Measurements from ENCODE around the gene CERK.
"Not testable (repeated sequence)": the region's sequence is repeated elsewhere in the genome, so short reads cannot be mapped to it uniquely, and the experiment has no call there.

Gene CERK

GRCh38 chr22:46654927-46655595 lies 83.0 kb downstream of the CERK start:
- no peak overlapping the region for H3K27ac ChIP-seq (ENCODE audit: low read depth, low read length)
- peaks cover 2% of the 10 kb centered on the region for H3K4me1 ChIP-seq (ENCODE audit: control insufficient read depth, insufficient read depth, low read length)
- H3K36me3 ChIP-seq (ENCODE audit: control insufficient read depth, insufficient read depth, low read length), result no peaks in the 10 kb centered on the region
- H3K27me3 ChIP-seq (ENCODE audit: control insufficient read depth, insufficient read depth, low read length), result no peaks in the 10 kb centered on the region
- no peak overlapping the region for H3K4me3 ChIP-seq (ENCODE audit: low read length)
- no peak overlapping the region for H3K9ac ChIP-seq (ENCODE audit: low read length)

- H3K4me3 ChIP-seq (ENCODE audit: low read length), result no peak overlapping the region
- H3K4me1 ChIP-seq (ENCODE audit: control insufficient read depth, insufficient read depth, low read length), result peaks cover 5% of the 10 kb centered on the region
- H3K36me3 ChIP-seq (ENCODE audit: control insufficient read depth, insufficient read depth, low read length), result no peaks in the 10 kb centered on the region
- no peak overlapping the region for H3K9ac ChIP-seq (ENCODE audit: low read length)
- H3K27me3 ChIP-seq (ENCODE audit: control insufficient read depth, insufficient read depth, low read length), result no peaks in the 10 kb centered on the region
- H3K27ac ChIP-seq (ENCODE audit: low read depth, low read length), result no peak overlapping the region
Measured at GRCh38 chr22:46654426-46654825, 83.6 kb downstream of the CERK start.

GRCh38 chr22:46653596-46653995 lies 84.5 kb downstream of the CERK start:
- Histone ChIP-seq H3K36me3 (ENCODE audit: control insufficient read depth, insufficient read depth, low read length) (no peaks in the 10 kb centered on the region), H3K9ac (ENCODE audit: low read length) (no peak overlapping the region), H3K27me3 (ENCODE audit: control insufficient read depth, insufficient read depth, low read length) (no peaks in the 10 kb centered on the region), H3K27ac (ENCODE audit: low read depth, low read length) (no peak overlapping the region), H3K4me3 (ENCODE audit: low read length) (no peak overlapping the region), H3K4me1 (ENCODE audit: control insufficient read depth, insufficient read depth, low read length) (peaks cover 6% of the 10 kb centered on the region)

GRCh38 chr22:46652847-46653331 lies 85.2 kb downstream of the CERK start:
- no peak overlapping the region for H3K27ac ChIP-seq (ENCODE audit: low read depth, low read length)
- peaks cover 6% of the 10 kb centered on the region for H3K4me1 ChIP-seq (ENCODE audit: control insufficient read depth, insufficient read depth, low read length)
- H3K9ac ChIP-seq (ENCODE audit: low read length), result no peak overlapping the region
- no peaks in the 10 kb centered on the region for H3K36me3 ChIP-seq (ENCODE audit: control insufficient read depth, insufficient read depth, low read length)
- no peaks in the 10 kb centered on the region for H3K27me3 ChIP-seq (ENCODE audit: control insufficient read depth, insufficient read depth, low read length)
- no peak overlapping the region for H3K4me3 ChIP-seq (ENCODE audit: low read length)

GRCh38 chr22:46652081-46652846 lies 85.8 kb downstream of the CERK start:
- Histone ChIP-seq H3K9ac (ENCODE audit: low read length) (no peak overlapping the region), H3K36me3 (ENCODE audit: control insufficient read depth, insufficient read depth, low read length) (no peaks in the 10 kb centered on the region), H3K27me3 (ENCODE audit: control insufficient read depth, insufficient read depth, low read length) (no peaks in the 10 kb centered on the region), H3K4me1 (ENCODE audit: control insufficient read depth, insufficient read depth, low read length) (peaks cover 6% of the 10 kb centered on the region), H3K27ac (ENCODE audit: low read depth, low read length) (no peak overlapping the region), H3K4me3 (ENCODE audit: low read length) (no peak overlapping the region)

- H3K36me3 ChIP-seq (ENCODE audit: control insufficient read depth, insufficient read depth, low read length), result no peaks in the 10 kb centered on the region
- H3K4me3 ChIP-seq (ENCODE audit: low read length), result no peak overlapping the region
- H3K9ac ChIP-seq (ENCODE audit: low read length), result no peak overlapping the region
- peaks cover 6% of the 10 kb centered on the region for H3K4me1 ChIP-seq (ENCODE audit: control insufficient read depth, insufficient read depth, low read length)
- H3K27me3 ChIP-seq (ENCODE audit: control insufficient read depth, insufficient read depth, low read length), result no peaks in the 10 kb centered on the region
- no peak overlapping the region for H3K27ac ChIP-seq (ENCODE audit: low read depth, low read length)
Measured at GRCh38 chr22:46651316-46651715, 86.7 kb downstream of the CERK start.

- H3K4me1 ChIP-seq (ENCODE audit: control insufficient read depth, insufficient read depth, low read length), result peaks cover 6% of the 10 kb centered on the region
- no peak overlapping the region for H3K4me3 ChIP-seq (ENCODE audit: low read length)
- no peak overlapping the region for H3K9ac ChIP-seq (ENCODE audit: low read length)
- no peaks in the 10 kb centered on the region for H3K36me3 ChIP-seq (ENCODE audit: control insufficient read depth, insufficient read depth, low read length)
- H3K27ac ChIP-seq (ENCODE audit: low read depth, low read length), result peak overlapping the region; percentile 36
- H3K27me3 ChIP-seq (ENCODE audit: control insufficient read depth, insufficient read depth, low read length), result no peaks in the 10 kb centered on the region
Measured at GRCh38 chr22:46650078-46650810, 87.8 kb downstream of the CERK start.

- Histone ChIP-seq H3K27me3 (ENCODE audit: control insufficient read depth, insufficient read depth, low read length) (no peaks in the 10 kb centered on the region), H3K27ac (ENCODE audit: low read depth, low read length) (peak overlapping the region; percentile 73), H3K36me3 (ENCODE audit: control insufficient read depth, insufficient read depth, low read length) (no peaks in the 10 kb centered on the region), H3K9ac (ENCODE audit: low read length) (no peak overlapping the region), H3K4me1 (ENCODE audit: control insufficient read depth, insufficient read depth, low read length) (peaks cover 6% of the 10 kb centered on the region), H3K4me3 (ENCODE audit: low read length) (no peak overlapping the region)
Measured at GRCh38 chr22:46649141-46650077, 88.6 kb downstream of the CERK start.

GRCh38 chr22:46648225-46648820 lies 89.7 kb downstream of the CERK start:
- not testable (repeated sequence) for H3K4me1 ChIP-seq (ENCODE audit: control insufficient read depth, insufficient read depth, low read length); H3K27ac ChIP-seq (ENCODE audit: low read depth, low read length); H3K27me3 ChIP-seq (ENCODE audit: control insufficient read depth, insufficient read depth, low read length); H3K36me3 ChIP-seq (ENCODE audit: control insufficient read depth, insufficient read depth, low read length); H3K9ac ChIP-seq (ENCODE audit: low read length); H3K4me3 ChIP-seq (ENCODE audit: low read length)

- no peaks in the 10 kb centered on the region for H3K27me3 ChIP-seq (ENCODE audit: control insufficient read depth, insufficient read depth, low read length)
- H3K4me3 ChIP-seq (ENCODE audit: low read length), result no peak overlapping the region
- no peak overlapping the region for H3K27ac ChIP-seq (ENCODE audit: low read depth, low read length)
- H3K4me1 ChIP-seq (ENCODE audit: control insufficient read depth, insufficient read depth, low read length), result peaks cover 13% of the 10 kb centered on the region
- no peak overlapping the region for H3K9ac ChIP-seq (ENCODE audit: low read length)
- H3K36me3 ChIP-seq (ENCODE audit: control insufficient read depth, insufficient read depth, low read length), result no peaks in the 10 kb centered on the region
Measured at GRCh38 chr22:46646531-46647215, 91.4 kb downstream of the CERK start.

- H3K4me1 ChIP-seq (ENCODE audit: control insufficient read depth, insufficient read depth, low read length), result peaks cover 10% of the 10 kb centered on the region
- not testable (repeated sequence) for H3K4me3 ChIP-seq (ENCODE audit: low read length); H3K9ac ChIP-seq (ENCODE audit: low read length); H3K27ac ChIP-seq (ENCODE audit: low read depth, low read length); H3K27me3 ChIP-seq (ENCODE audit: control insufficient read depth, insufficient read depth, low read length); H3K36me3 ChIP-seq (ENCODE audit: control insufficient read depth, insufficient read depth, low read length)
Measured at GRCh38 chr22:46642840-46643480, 95.1 kb downstream of the CERK start.
